Astrocyte (in vitro differentiated cells and primary cell): ENCODE data around the gene RAB6D. TPM values are rescaled to one million over a fixed set of nuclear protein-coding genes. Genes with fewer than 3 reads are reported as not detected.
"Not testable (repeated sequence)": the region's sequence is repeated elsewhere in the genome, so short reads cannot be mapped to it uniquely, and the experiment has no call there.

ENCODE experiments used
- DNase-seq: peaks from one replicate; pipeline ENCODE4 v3.0.0-alpha.2; 2010; ENCODE audit warnings: low read depth
- FAIRE-seq: peaks from 2 replicates; lab custom pipeline; 2011; peaks lifted over from hg19 to GRCh38; lab: Jason Lieb, UNC
- H2AFZ ChIP-seq: 2 replicates; pipeline ENCODE4 v1.6.0; 2012; ENCODE audit warnings: low read depth, low read length, inconsistent platforms
- H3K27ac ChIP-seq: 2 replicates; pipeline ENCODE4 v1.5.1; 2011; ENCODE audit warnings: low read depth, low read length, inconsistent platforms
- H3K27me3 ChIP-seq: 2 replicates; pipeline ENCODE4 v1.6.0; 2011; ENCODE audit warnings: low read length, inconsistent platforms; ENCODE audit not compliant: insufficient read depth
- H3K36me3 ChIP-seq: 2 replicates; pipeline ENCODE4 v1.5.1; 2011; ENCODE audit warnings: low read length, inconsistent platforms; ENCODE audit not compliant: insufficient read depth
- H3K4me1 ChIP-seq: 2 replicates; pipeline ENCODE4 v1.5.1; 2011; ENCODE audit warnings: low read length, inconsistent platforms; ENCODE audit not compliant: insufficient read depth
- H3K4me2 ChIP-seq: 2 replicates; pipeline ENCODE4 v1.6.0; 2012; ENCODE audit warnings: low read length, inconsistent platforms
- H3K4me3 ChIP-seq: 2 replicates; pipeline ENCODE4 v1.5.1; 2011; ENCODE audit warnings: low read depth, mild to moderate bottlenecking, low read length, inconsistent platforms; ENCODE audit not compliant: insufficient read depth
- H3K79me2 ChIP-seq: 2 replicates; pipeline ENCODE4 v1.6.0; 2012; ENCODE audit warnings: mild to moderate bottlenecking, low read length, inconsistent platforms; ENCODE audit not compliant: insufficient read depth
- H3K9ac ChIP-seq: 2 replicates; pipeline ENCODE4 v1.6.0; 2012; ENCODE audit warnings: mild to moderate bottlenecking, low read length, inconsistent platforms
- H3K9me3 ChIP-seq: 2 replicates; pipeline ENCODE4 v1.5.1; 2012; ENCODE audit warnings: low read depth, mild to moderate bottlenecking, low read length, inconsistent platforms; ENCODE audit not compliant: insufficient read depth
- H4K20me1 ChIP-seq: 2 replicates; pipeline ENCODE4 v1.6.0; 2012; ENCODE audit warnings: low read length, inconsistent platforms; ENCODE audit not compliant: insufficient read depth
- H3K27ac Mint-ChIP-seq: one replicate; pipeline ENCODE4 v1.8.0; 2021; ENCODE audit warnings: mild to moderate bottlenecking, mixed read lengths; ENCODE audit not compliant: unreplicated experiment
- H3K27me3 Mint-ChIP-seq: one replicate; pipeline ENCODE4 v1.8.0; 2021; ENCODE audit warnings: low read depth, mixed read lengths; ENCODE audit not compliant: unreplicated experiment
- H3K36me3 Mint-ChIP-seq: one replicate; pipeline ENCODE4 v1.8.0; 2021; ENCODE audit warnings: low read depth, mixed read lengths; ENCODE audit not compliant: unreplicated experiment
- H3K4me1 Mint-ChIP-seq: one replicate; pipeline ENCODE4 v1.8.0; 2021; ENCODE audit warnings: low read depth, mixed read lengths; ENCODE audit not compliant: unreplicated experiment
- H3K4me3 Mint-ChIP-seq: one replicate; pipeline ENCODE4 v1.8.0; 2021; ENCODE audit warnings: mild to moderate bottlenecking, moderate library complexity, mixed read lengths; ENCODE audit not compliant: unreplicated experiment
- H3K9me3 Mint-ChIP-seq: one replicate; pipeline ENCODE4 v1.8.0; 2021; ENCODE audit warnings: mild to moderate bottlenecking, mixed read lengths; ENCODE audit not compliant: unreplicated experiment
- CTCF ChIP-seq: IDR thresholded peaks from 2 replicates; pipeline ENCODE4 v1.5.1; 2011; ENCODE audit warnings: low read depth, mild to moderate bottlenecking, inconsistent platforms, low read length, moderate library complexity; ENCODE audit not compliant: insufficient read depth
- EZH2 ChIP-seq: IDR thresholded peaks from 2 replicates; pipeline ENCODE4 v1.6.1; 2012; ENCODE audit warnings: mild to moderate bottlenecking, low read length, inconsistent platforms; ENCODE audit not compliant: insufficient read depth
- total RNA-seq: library from RNA; stranded (reverse); gene quantifications from 2 replicates; pipeline ENCODE4 v1.2.1, GENCODE V29; 2021

Gene RAB6D
- total RNA-seq, 1 donor from 2014 or later, result 0.43 TPM

DNA sequence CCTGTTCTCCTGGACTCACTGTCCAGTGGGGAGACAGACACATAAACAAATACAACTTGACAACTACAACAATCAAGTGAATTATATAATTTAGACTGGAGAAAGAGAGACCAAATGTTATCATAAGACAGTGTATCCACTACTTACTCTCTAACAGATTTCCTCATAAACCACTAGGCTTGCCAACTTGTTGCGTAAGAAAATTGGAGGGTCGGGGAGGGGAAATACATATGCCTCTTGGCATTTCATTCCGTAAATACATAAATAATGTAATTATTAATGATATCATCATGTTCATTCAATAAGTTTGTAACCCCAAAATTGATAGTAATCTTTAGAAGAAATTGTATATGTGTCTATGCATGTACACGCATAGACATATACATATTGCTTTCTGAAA, 14.9 kb downstream of the RAB6D start:
- Histone ChIP-seq H3K27me3 (no peaks in the 10 kb centered on the region), H3K4me1 (no peaks in the 10 kb centered on the region), H2AFZ (no peak overlapping the region), H3K36me3 (no peaks in the 10 kb centered on the region), H3K27ac (no peak overlapping the region), H3K4me3 (no peak overlapping the region), H3K9ac (no peak overlapping the region), H3K4me2 (no peak overlapping the region), H4K20me1 (no peaks in the 10 kb centered on the region), H3K79me2 (no peaks in the 10 kb centered on the region), H3K9me3 (no peaks in the 10 kb centered on the region)
- Mint-ChIP-seq H3K9me3 (peaks cover 4% of the 10 kb centered on the region), H3K36me3 (no peaks in the 10 kb centered on the region), H3K27ac (no peak overlapping the region), H3K27me3 (peaks cover 42% of the 10 kb centered on the region), H3K4me1 (no peaks in the 10 kb centered on the region), H3K4me3 (no peak overlapping the region)
- FAIRE-seq (no peak), DNase-seq (no peak)
- TF ChIP-seq EZH2 (no peak), CTCF (no peak)

DNA sequence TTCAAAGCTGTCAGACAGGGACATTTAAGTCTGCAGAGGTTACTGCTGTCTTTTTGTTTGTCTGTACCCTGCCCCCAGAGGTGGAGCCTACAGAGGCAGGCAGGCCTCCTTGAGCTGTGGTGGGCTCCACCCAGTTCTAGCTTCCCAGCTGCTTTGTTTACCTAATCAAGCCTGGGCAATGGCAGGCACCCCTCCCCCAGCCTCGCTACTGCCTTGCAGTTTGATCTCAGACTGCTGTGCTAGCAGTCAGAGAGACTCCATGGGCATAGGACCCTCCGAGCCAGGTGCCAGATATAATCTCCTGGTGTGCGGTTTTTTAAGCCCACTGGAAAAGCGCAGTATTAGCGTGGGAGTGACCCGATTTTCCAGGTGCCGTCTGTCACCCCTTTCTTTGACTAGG, 16.9 kb downstream of the RAB6D start:
- not testable (repeated sequence) for H3K27me3 ChIP-seq, H4K20me1 ChIP-seq, H3K27ac ChIP-seq, FAIRE-seq, H3K36me3 Mint-ChIP-seq, H3K4me3 Mint-ChIP-seq, H3K4me3 ChIP-seq, H3K36me3 ChIP-seq, H3K9ac ChIP-seq, H3K9me3 ChIP-seq, H3K4me1 Mint-ChIP-seq, H3K4me2 ChIP-seq, H2AFZ ChIP-seq, H3K27ac Mint-ChIP-seq, H3K4me1 ChIP-seq, H3K79me2 ChIP-seq, H3K9me3 Mint-ChIP-seq, DNase-seq
- H3K27me3 Mint-ChIP-seq, result peaks cover 28% of the 10 kb centered on the region

DNA sequence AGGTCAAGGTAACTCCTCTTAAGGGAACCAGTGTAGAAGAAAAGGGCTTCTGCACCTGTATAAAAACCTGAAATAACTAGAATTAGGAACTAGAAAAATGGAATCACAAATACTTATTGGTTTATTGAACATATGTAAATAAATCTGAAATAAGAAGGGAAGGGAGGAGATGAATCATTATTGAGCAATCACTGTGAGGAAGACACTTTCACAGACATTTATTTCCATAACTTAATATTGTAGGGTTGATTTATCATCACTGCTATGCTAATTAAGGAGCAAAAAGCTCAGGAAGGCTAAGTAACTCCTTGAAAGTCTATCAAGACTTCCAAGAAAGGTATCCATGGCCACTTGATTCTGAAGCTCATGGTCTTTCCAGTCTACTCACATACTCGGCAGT, 24.7 kb downstream of the RAB6D start:
- not testable (repeated sequence) for H4K20me1 ChIP-seq, H3K4me2 ChIP-seq, H3K27ac Mint-ChIP-seq, H2AFZ ChIP-seq, H3K4me1 Mint-ChIP-seq, DNase-seq, H3K27ac ChIP-seq, H3K4me3 ChIP-seq, FAIRE-seq, H3K9me3 ChIP-seq, H3K36me3 Mint-ChIP-seq, H3K9ac ChIP-seq, H3K4me1 ChIP-seq, H3K36me3 ChIP-seq, H3K4me3 Mint-ChIP-seq, H3K27me3 ChIP-seq, H3K9me3 Mint-ChIP-seq, H3K79me2 ChIP-seq
- peaks cover 11% of the 10 kb centered on the region for H3K27me3 Mint-ChIP-seq

DNA sequence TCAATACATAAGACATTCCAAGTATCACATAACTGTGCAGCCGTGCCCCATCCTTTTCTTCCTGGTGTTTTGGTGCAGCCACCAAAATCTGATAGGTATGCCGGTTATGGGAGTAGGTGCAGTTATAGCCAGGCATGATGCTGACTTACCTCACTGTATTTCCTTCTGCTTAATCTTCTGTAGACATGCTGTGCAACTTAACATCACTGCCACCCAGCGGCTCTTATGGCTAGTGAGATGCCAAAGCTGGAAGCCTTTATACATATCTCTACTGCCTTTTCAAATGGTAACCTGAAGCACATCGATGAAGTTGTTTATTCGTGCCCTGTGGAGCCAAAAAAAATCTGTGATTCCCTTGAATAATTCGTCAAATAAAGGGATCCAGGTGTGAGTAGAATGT, 28.6 kb downstream of the RAB6D start:
- H3K4me1 ChIP-seq, H3K9me3 Mint-ChIP-seq, H3K79me2 ChIP-seq, H4K20me1 ChIP-seq, H3K9me3 ChIP-seq, FAIRE-seq, H3K9ac ChIP-seq, H3K27ac ChIP-seq, H3K4me3 Mint-ChIP-seq, H3K27ac Mint-ChIP-seq, H3K4me3 ChIP-seq, H3K4me1 Mint-ChIP-seq, H3K27me3 ChIP-seq, H3K36me3 ChIP-seq, H3K36me3 Mint-ChIP-seq, H3K4me2 ChIP-seq, H2AFZ ChIP-seq: not testable (repeated sequence)
- H3K27me3 Mint-ChIP-seq, result peaks cover 21% of the 10 kb centered on the region
- DNase-seq, result peak; percentile 2

GRCh38 chr2:131332709-131333108, 31.3 kb downstream of the RAB6D start:
- H2AFZ ChIP-seq, H3K9ac ChIP-seq, H3K4me3 Mint-ChIP-seq, H3K4me1 Mint-ChIP-seq, H3K9me3 ChIP-seq, H4K20me1 ChIP-seq, H3K27me3 ChIP-seq, H3K36me3 ChIP-seq, FAIRE-seq, H3K79me2 ChIP-seq, H3K9me3 Mint-ChIP-seq, H3K36me3 Mint-ChIP-seq, H3K4me2 ChIP-seq, H3K4me1 ChIP-seq, H3K27ac Mint-ChIP-seq, H3K4me3 ChIP-seq, H3K27ac ChIP-seq, DNase-seq: not testable (repeated sequence)
- H3K27me3 Mint-ChIP-seq, result peaks cover 32% of the 10 kb centered on the region
